Subcutaneous abdominal adipose tissue (tissue), 5 donors: ENCODE data around the gene SAMD1.

Experiments used
- H3K27ac ChIP-seq: one replicate; pipeline ENCODE4 v1.7.0; 2013; ENCODE audit warnings: low read depth, mild to moderate bottlenecking, inconsistent platforms, low read length, moderate library complexity
- H3K27me3 ChIP-seq, 5 donors: one replicate each; pipeline ENCODE4 v1.7.0; 2013; ENCODE audit warnings: low read length in 5 of 5, inconsistent platforms in 1 of 5; ENCODE audit not compliant: control insufficient read depth in 5 of 5, insufficient read depth in 4 of 5
- H3K36me3 ChIP-seq, 5 donors: one replicate each; pipeline ENCODE4 v1.7.0; 2013; ENCODE audit warnings: low read length in 5 of 5; ENCODE audit not compliant: control insufficient read depth in 5 of 5, insufficient read depth in 5 of 5
- H3K4me1 ChIP-seq, 5 donors: one replicate each; pipeline ENCODE4 v1.7.0; 2013; ENCODE audit warnings: low read length in 5 of 5, mild to moderate bottlenecking in 3 of 5, moderate library complexity in 1 of 5; ENCODE audit not compliant: control insufficient read depth in 5 of 5, insufficient read depth in 5 of 5
- H3K4me3 ChIP-seq, 5 donors: one replicate each; pipeline ENCODE4 v1.7.0; 2013; ENCODE audit warnings: low read length in 5 of 5, low read depth in 1 of 5
- H3K9ac ChIP-seq, 5 donors: one replicate each; pipeline ENCODE4 v1.7.0; 2013; ENCODE audit warnings: low read length in 5 of 5, mild to moderate bottlenecking in 4 of 5, moderate library complexity in 3 of 5
- H3K9me3 ChIP-seq, 5 donors: one replicate each; pipeline ENCODE4 v1.7.0; 2013; ENCODE audit warnings: low read length in 5 of 5; ENCODE audit not compliant: control insufficient read depth in 5 of 5
- donor health status: healthy.
- donor health status: healthy.
- donor health status: healthy.
- donor health status: healthy.
- donor health status: healthy.

SAMD1 gene

GRCh38 chr19:14062558-14062855 lies 28.0 kb downstream of the SAMD1 start:
- H3K36me3 ChIP-seq = no peaks in the 10 kb centered on the region
- H3K9ac ChIP-seq = no peak overlapping the region
- no peaks in the 10 kb centered on the region for H3K9me3 ChIP-seq
- H3K4me3 ChIP-seq = no peak overlapping the region
- H3K27ac ChIP-seq = no peak overlapping the region
- peaks cover 0 to 6% (median 3%) of the 10 kb centered on the region in 5 donors for H3K4me1 ChIP-seq
- peaks cover 22 to 31% (median 28%) of the 10 kb centered on the region in 5 donors for H3K27me3 ChIP-seq

- Histone ChIP-seq H3K4me3 (no peak within 1 kb of the TSS), H3K27me3 (peaks cover 22 to 33% (median 28%) of the 10 kb centered on the region in 5 donors), H3K4me1 (peaks cover 0 to 8% (median 5%) of the 10 kb centered on the region in 5 donors), H3K27ac (no peak within 1 kb of the TSS), H3K9me3 (no peaks in the 10 kb centered on the region), H3K9ac (no peak within 1 kb of the TSS), H3K36me3 (no peaks in the 10 kb centered on the region)
These were observed 28.6 kb downstream of the SAMD1 start, which contains the start of gene PALM3 for GRCh38 chr19:14061751-14062557. TSS of gene PALM3 (minus strand) at chr19:14062076. CDS start at chr19:14061980, 96 bp downstream.

- H3K9me3 ChIP-seq = no peaks in the 10 kb centered on the region
- H3K36me3 ChIP-seq = no peaks in the 10 kb centered on the region
- no peak overlapping the region for H3K9ac ChIP-seq
- H3K27me3 ChIP-seq = peaks cover 22 to 37% (median 32%) of the 10 kb centered on the region in 5 donors
- peaks cover 0 to 8% (median 5%) of the 10 kb centered on the region in 5 donors for H3K4me1 ChIP-seq
- no peak overlapping the region for H3K4me3 ChIP-seq
- H3K27ac ChIP-seq = no peak overlapping the region
These were observed 29.3 kb downstream of the SAMD1 start for GRCh38 chr19:14061081-14061749.

GRCh38 chr19:14059652-14060155 lies 30.8 kb downstream of the SAMD1 start:
- H3K27me3 ChIP-seq = peaks cover 22 to 38% (median 33%) of the 10 kb centered on the region in 5 donors
- no peak overlapping the region for H3K9ac ChIP-seq

GRCh38 chr19:14059093-14059480 lies 31.5 kb downstream of the SAMD1 start:
- H3K27me3 ChIP-seq = peaks cover 22 to 40% (median 35%) of the 10 kb centered on the region in 5 donors
- no peaks in the 10 kb centered on the region for H3K36me3 ChIP-seq
- no peak overlapping the region for H3K9ac ChIP-seq
- no peak overlapping the region for H3K4me3 ChIP-seq
- H3K9me3 ChIP-seq = no peaks in the 10 kb centered on the region
- H3K27ac ChIP-seq = no peak overlapping the region
- H3K4me1 ChIP-seq = peaks cover 0 to 8% (median 5%) of the 10 kb centered on the region in 5 donors

More at GRCh38 chr19:14059652-14060155, 30.8 kb downstream of the SAMD1 start:
- no peak overlapping the region for H3K27ac ChIP-seq
- no peaks in the 10 kb centered on the region for H3K9me3 ChIP-seq
- no peak overlapping the region for H3K4me3 ChIP-seq
- H3K36me3 ChIP-seq = no peaks in the 10 kb centered on the region
- peaks cover 0 to 8% (median 5%) of the 10 kb centered on the region in 5 donors for H3K4me1 ChIP-seq

- H3K4me1 ChIP-seq = peaks cover 0 to 8% (median 5%) of the 10 kb centered on the region in 5 donors
- peaks cover 0 to 1% (median under 1%) of the 10 kb centered on the region in 5 donors for H3K9me3 ChIP-seq
- no peak overlapping the region for H3K4me3 ChIP-seq
- H3K27me3 ChIP-seq = peaks cover 22 to 40% (median 35%) of the 10 kb centered on the region in 5 donors
- no peaks in the 10 kb centered on the region for H3K36me3 ChIP-seq
- no peak overlapping the region for H3K9ac ChIP-seq
- no peak overlapping the region for H3K27ac ChIP-seq
These were observed 32.1 kb downstream of the SAMD1 start for GRCh38 chr19:14058182-14059092.

- H3K4me3 ChIP-seq = no peak overlapping the region
- peaks cover 0 to 4% (median 0%) of the 10 kb centered on the region in 5 donors for H3K36me3 ChIP-seq
- peaks cover 0 to 8% (median 5%) of the 10 kb centered on the region in 5 donors for H3K4me1 ChIP-seq
- H3K27ac ChIP-seq = no peak overlapping the region
- H3K9ac ChIP-seq = no peak overlapping the region
- H3K9me3 ChIP-seq = peaks cover 0 to 8% (median 5%) of the 10 kb centered on the region in 5 donors
- H3K27me3 ChIP-seq = peaks cover 22 to 40% (median 35%) of the 10 kb centered on the region in 5 donors
These were observed 33.7 kb downstream of the SAMD1 start for GRCh38 chr19:14056741-14057356.

GRCh38 chr19:14056069-14056666 lies 34.4 kb downstream of the SAMD1 start:
- H3K4me1 ChIP-seq = peaks cover 0 to 8% (median 5%) of the 10 kb centered on the region in 5 donors
- no peak overlapping the region for H3K27ac ChIP-seq
- no peak overlapping the region for H3K9ac ChIP-seq
- peaks cover 17 to 40% (median 31%) of the 10 kb centered on the region in 5 donors for H3K27me3 ChIP-seq
- H3K4me3 ChIP-seq = no peak overlapping the region
- peaks cover 0 to 8% (median 0%) of the 10 kb centered on the region in 5 donors for H3K36me3 ChIP-seq
- peaks cover 0 to 8% (median 5%) of the 10 kb centered on the region in 5 donors for H3K9me3 ChIP-seq

GRCh38 chr19:14055396-14055795 lies 35.2 kb downstream of the SAMD1 start:
- H3K9ac ChIP-seq = no peak overlapping the region
- peaks cover 17 to 37% (median 30%) of the 10 kb centered on the region in 5 donors for H3K27me3 ChIP-seq
- H3K4me1 ChIP-seq = peaks cover 0 to 8% (median 5%) of the 10 kb centered on the region in 5 donors
- H3K27ac ChIP-seq = no peak overlapping the region
- H3K4me3 ChIP-seq = no peak overlapping the region
- peaks cover 0 to 8% (median 5%) of the 10 kb centered on the region in 5 donors for H3K9me3 ChIP-seq
- peaks cover 0 to 14% (median 3%) of the 10 kb centered on the region in 5 donors for H3K36me3 ChIP-seq
